GM19351 (cell line): ENCODE data around the gene HHEX.
"Not testable (repeated sequence)": the region's sequence is repeated elsewhere in the genome, so short reads cannot be mapped to it uniquely, and the experiment has no call there.

ENCODE experiments used
- ATAC-seq: cut with Tn5 transposase; IDR thresholded peaks from one replicate; pipeline ENCODE4 v1.9.1; 2021; ENCODE audit warnings: mild to moderate bottlenecking, moderate library complexity; ENCODE audit not compliant: unreplicated experiment

The HHEX gene

DNA sequence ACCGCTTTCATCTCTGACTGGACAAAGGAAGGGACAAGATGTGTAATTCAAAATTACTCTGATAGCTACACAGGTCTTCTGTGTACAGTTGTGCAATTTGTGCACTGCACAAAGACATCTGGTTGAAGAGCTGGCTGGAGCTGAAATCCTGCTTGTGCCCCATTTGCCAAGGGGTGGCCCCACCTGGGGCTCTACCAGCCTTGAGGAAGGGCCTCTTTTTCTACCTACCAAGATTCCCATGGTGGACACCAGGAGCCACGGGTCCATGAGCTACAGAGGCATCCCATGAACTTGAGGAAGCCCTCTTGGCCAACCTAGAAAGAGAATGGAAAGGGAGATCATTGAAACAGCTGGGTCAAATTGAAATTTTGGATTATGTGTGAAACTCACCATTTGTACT, 43.2 kb downstream of the HHEX start:
- ATAC-seq = no peak

DNA sequence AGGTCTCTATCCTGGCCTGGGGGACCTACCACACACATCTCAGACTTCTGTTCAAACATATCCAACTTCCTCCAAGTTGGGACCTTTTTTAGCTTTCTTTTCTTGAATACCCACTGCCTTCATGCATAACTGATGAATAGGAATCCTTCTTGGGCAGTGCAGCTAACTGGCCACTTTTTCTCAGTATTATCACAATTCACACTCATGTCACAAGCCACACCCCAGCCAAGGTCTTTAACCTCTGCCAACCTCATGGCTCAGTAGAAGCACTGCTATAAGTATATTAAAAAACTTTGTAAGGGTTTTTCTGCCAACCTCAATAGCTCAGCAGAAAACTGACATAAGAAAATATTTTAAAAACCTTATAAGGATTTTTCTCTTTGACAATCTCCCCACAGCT, 44.5 kb downstream of the HHEX start:
- ATAC-seq = no peak

DNA sequence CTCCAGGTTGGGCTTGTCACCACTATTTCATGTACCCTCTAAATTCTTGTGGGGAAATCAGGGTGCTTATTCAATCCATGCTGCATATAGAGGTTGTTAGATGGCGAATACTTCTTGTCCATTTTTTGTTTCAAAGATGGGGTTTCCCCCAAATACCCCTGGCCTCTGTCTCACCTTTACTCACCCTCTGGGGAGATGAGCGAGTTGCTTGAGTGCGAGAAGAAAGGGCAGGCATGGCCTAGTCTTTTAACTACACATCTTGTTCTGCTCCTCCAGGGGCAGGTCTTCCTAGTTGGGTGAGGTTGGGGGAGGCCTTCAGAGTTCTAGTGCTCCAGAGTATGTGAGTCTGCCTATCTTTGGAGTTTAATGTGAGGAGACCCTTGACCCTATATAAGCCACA, 46.2 kb downstream of the HHEX start:
- ATAC-seq = no peak

DNA sequence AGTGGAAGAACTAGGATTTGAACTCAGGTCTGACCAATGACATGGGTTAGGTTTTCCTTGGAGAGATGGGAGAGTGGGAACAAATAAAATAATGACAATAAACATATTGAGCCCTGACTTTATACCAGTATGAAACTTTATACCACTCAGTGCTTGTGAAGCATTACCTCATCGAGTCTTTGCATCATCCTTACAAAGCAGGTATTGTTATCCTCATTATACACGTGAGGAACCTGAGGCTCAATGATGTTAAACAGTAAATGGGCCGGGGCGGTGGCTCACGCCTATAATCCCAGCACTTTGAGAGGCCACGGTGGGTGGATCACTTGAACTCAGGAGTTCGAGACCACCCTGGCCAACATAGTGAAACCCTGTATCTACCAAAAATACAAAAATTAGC, 47.7 kb downstream of the HHEX start:
- ATAC-seq = no peak

DNA sequence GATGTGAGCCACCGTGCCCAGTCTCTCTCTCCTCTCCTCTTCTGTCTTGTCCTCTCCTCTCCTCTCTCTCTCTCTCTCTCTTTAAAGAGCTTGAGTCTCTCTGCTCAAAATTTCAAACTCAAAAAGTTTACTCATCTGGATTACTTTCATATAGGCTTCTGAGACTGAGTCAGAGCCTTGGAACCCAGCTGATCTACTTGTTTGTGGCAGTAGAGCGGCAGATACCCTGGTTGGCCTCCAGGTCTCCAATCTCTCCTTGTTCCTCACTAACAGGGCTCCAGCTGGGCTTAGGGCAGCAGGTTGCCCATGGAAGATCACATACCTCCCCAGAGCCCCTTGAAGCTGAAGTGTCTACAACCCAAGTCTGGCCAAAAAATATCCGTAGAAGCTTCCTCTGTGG, 51.0 kb downstream of the HHEX start:
- no peak for ATAC-seq

DNA sequence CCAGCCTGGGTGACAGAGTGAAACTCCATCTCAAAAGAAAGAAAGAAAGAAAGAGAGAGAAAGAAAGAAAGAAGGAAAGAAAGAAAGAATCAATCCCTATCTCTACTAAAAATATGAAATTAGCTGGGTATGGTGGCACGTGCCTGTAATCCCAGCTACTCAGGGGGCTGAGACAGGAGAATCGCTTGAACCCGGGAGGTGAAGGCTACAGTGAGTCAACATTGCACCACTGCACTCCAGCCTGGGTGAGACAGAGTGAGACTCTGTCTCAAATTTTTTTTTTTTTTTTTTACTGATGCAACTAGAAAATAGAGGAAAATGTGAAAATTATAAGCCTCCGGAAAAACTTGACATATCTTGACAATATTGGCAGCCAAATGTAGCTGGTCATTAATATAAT, 52.0 kb downstream of the HHEX start:
- not testable (repeated sequence) for ATAC-seq

DNA sequence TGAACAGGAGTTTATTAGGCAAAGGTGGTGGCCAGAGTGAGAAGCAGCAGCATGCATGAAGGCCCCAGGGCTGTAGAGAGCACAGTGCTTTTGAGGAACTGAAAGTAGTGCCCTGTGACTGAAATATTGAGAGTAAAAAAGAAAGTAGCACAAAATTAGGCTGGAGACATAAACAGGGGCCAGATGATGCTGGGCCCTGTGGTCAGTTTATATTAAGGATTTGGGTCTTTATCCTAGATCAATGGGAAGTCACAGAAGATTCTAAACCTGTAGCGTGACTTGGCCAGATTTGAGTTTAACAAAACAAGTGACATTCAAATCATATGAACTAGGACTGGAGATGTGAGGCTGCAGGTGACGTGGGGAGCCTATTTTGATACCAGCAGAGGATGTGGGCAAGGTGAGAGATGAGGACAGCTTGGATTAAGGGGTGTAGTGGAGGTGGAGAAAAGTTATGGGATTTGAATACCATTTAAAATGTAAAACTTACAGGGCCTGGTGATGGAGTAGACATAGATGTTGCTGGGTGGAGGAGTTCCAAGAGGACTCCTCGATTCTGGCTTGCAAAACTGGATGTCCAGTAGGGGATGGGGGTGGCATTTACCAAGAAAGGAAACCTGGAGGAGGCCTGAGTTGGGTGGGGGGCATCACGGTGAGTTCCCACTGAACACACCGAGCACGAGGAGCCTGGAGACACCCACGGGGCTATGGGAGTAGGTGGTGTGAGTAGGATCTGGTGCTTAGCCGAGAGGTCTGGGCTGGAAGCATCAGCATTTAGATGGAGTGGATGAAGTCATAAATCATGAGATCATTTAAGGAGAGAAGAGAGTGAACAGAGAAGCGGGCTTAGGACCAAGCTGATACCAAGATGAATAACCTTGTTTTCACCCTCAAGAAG, 52.8 kb downstream of the HHEX start:
- peak; percentile 96 for ATAC-seq
